Activated CD8-positive, alpha-beta memory T cell treated with anti-CD3 and anti-CD28 coated beads for 36 hours (primary cell): ENCODE measurements around the gene TET2. TPM values are rescaled to one million over a fixed set of nuclear protein-coding genes. Genes with fewer than 3 reads are reported as not detected.

Experiments used
- CTCF ChIA-PET: fragments of 350-600 bp; sonication (Branson Sonifier 250); formaldehyde crosslinking; loops from one replicate; lab custom pipeline; 2021; ENCODE audit warnings: antibody characterized with exemption; lab: Charles Lee
- POLR2A ChIA-PET: fragments of 350-600 bp; sonication (Branson Sonifier 250); formaldehyde crosslinking; loops from one replicate; lab custom pipeline; 2021; ENCODE audit warnings: antibody characterized with exemption; lab: Charles Lee
- total RNA-seq, 2 experiments: library from RNA; stranded (reverse); gene quantifications; one replicate each; pipeline ENCODE4 v1.2.3, GENCODE V29; 2021

TET2 gene
- total RNA-seq, 2 experiments from 2014 or later: 30.8 to 31.0 TPM

DNA sequence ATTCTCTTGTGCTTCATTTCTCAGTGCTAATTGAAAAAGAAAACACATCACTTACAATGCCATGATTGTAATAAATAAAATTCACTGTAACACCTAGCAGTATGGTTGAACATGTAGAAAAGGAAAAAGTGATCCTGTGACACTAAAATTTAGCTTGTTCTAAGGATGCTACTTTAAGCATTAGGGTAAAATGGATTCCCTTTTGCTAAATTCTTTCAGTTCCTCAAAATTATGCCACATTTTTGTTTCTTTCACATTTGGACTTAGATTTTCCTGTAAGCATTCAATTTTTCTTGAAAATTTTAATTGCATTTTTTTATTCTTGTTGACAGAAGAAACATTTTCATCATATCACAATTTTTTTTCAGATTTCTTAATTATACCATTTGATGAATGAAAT is 19.4 kb downstream of the TET2 start:
- CTCF ChIA-PET: no interaction called here
- POLR2A ChIA-PET: no interaction called here

DNA sequence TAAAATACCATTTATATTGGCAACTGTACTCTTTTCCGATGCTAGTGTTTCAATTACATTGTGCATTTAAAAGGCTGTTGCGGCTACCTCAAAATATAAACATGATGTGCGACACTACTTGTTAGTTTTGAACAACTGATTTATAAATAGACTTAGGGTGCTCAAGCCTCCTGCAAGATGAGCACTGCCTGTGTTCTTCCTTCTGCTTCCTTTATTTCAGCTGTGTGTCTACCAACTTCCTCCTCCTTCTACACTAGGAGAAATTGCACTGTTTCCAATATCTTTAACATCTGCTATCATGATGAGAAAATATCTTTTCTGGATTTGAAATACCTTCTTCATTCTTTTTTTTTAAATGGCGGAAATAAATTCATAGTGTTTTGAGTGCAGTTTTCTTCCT is 24.0 kb downstream of the TET2 start:
- POLR2A ChIA-PET: no interaction called here

DNA sequence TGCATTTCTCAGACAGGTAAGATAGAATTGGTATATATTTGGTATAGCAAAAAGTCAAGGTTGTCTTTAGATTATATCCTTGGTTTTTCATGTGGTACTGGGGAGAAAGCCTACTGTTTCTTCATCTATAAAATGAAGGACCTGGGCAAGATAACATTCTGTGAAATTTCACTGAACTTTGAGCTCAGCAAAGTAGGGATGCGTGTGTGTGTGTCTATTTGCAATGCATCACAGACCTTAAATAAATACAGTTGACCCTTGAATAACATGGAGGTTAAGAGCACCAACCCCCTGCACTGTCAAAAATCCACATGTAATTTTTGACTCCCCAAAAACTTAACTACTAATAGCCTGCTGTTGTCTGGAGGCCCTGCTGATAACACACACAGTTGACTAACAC is 25.2 kb downstream of the TET2 start:
- ChIA-PET POLR2A (no interaction called here), CTCF (no interaction called here)

More for the DNA sequence above, 24.0 kb downstream of the TET2 start:
- CTCF ChIA-PET: no interaction called here

DNA sequence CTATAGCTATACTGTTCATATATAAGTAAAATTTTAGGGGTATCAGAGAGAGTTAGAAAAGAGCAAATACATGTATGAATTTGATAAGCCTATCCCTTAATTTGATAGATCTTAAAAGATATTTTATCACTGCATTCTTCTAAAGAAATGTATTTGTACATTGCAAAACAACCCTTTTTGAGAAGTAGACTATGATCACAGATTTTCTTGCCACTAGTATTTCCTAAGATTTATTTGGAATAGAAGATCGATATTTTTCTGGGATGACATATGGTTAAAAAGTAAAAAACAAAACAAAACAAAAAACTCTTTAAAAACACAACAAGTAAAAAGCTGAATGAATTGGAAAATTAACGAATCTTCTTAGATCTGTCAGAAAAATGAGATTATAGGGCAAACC is 27.4 kb downstream of the TET2 start:
- ChIA-PET CTCF (no interaction called here), POLR2A (no interaction called here)

DNA sequence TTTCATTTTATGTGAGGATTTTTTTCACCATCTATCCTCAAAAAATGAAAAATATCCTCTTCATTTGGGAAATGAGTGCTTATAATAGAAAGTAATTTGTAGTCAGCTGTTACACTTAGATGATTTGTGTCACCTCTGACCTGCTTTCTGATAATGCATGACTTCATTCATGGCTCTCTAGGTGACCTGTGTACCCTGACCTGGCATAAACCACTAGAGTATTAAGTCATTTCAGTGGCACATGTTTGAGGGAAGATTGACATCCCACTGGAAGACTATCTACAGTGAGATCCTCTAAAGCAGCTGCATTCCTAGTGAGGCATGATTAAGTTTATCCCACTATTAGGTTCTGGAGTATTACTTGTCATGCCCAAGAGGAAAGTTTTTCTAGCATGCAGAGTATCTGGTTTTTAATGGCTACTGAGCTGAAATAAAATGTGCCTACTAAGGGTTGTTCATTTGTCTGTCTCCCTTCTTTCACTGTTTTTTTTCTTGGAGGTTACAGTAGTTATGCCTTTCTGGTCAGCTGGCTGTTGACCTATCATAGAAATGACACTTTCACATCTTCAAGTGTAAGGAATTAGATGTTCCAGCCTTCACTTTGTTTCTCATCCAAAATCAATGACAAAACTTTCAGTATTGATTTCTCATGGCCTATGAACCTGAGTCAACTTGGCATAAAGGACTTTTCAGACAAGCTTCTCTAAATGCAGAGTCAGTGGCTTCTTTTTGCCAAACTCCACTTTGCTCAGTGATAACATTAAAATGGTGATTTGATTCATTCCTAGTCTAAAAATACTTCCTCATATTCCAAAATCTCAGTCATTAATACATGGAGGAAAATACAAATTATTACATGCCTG is 33.1 kb downstream of the TET2 start:
- ChIA-PET POLR2A (no interaction called here), CTCF (interaction anchor here (0.6 kb wide), 1 partner anchor 32 kb away, joined by 3 read pairs; no protein-coding TSS in a partner anchor)

DNA sequence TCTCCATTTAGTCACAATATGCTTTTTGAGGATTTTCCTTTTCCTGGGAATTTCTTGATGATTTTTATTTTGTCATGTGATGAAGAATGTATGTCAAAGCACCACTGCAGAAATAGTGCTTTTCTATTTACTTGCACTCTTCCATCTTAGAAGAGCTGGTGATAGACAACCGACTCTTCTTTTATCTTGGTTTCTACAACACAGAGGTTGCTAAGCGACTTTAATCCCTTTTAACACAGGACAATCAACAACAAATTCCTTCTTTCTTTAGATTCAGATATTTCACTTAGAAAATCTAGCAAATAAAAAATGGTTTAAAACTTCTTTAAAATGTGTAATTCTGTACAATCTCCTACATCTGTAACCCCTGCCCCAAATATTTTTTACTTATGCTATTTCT is 34.6 kb downstream of the TET2 start:
- ChIA-PET CTCF (no interaction called here), POLR2A (no interaction called here)

DNA sequence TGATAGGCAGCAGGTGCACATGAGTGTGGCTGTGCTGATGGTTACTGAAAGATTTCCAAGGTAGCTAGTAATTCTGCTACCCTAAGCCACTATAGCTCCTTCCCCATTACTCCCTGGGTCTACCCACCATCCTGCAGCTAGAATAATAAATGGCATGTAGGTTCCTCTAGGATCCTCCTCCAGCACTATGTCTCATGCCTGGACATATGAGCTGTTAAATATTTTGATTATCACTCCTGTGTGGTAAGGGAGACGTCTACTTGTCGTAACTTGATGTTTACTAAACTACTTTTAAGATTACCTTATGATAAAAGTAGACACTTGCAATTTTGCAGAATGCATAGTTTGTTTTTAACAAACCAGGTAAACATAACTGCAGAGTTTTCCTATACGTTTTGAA is 35.5 kb downstream of the TET2 start:
- CTCF ChIA-PET: no interaction called here
- POLR2A ChIA-PET: no interaction called here

DNA sequence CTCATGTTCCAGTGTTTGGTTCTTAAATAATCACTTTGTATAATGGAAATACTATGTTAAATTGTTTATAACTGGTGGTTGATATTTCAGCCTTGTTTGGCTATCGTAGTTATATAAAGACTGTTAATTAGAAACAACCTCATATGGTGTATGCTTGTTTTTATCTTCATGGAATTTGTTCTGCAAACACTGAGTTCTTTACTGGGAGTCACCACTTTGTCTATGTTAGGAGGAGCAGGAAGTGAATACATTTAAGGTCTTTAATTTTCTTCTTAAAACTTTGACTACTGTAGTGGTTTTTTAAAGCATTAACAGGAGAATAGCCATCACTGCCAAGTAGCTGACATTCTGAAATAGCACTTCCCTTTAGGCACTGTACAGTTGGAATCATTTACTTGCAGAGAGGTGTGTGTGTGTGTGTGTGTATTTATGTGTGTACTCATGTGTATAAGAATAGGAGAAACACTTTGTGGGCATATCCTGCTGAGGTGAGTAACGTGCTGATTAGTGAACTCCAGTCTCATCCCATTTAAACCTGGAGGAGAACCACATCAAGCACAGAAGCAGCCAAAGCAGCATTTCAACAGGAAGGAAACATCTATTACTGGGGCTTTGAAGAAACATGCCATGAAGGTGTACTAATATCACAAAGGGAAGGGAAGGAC is 37.8 kb downstream of the TET2 start:
- CTCF ChIA-PET: no interaction called here

DNA sequence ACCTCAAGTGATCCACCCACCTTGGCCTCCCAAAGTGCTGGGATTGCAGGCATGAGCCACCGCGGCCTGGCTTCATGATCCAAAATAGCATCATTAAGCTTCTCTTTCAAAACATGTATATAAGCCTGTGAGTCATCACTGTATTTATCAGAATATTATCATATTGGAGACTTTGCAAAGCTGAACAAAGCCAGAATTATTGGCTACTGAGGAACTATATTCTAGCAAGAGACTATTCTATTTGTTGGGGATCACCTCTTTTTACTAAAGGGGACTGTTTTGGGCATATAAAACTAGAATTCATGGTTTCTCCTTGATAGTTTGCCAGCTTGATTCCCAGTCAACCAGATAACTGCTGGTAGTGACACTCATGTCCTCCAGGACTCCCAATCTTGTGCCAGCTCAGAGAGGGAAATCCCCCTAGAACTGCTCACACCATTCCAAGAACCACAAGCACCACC is 40.1 kb downstream of the TET2 start:
- CTCF ChIA-PET: interaction anchor here (0.9 kb wide), 1 partner anchor 22 kb away, joined by 3 read pairs; no protein-coding TSS in a partner anchor

More for the DNA sequence above, 37.8 kb downstream of the TET2 start:
- POLR2A ChIA-PET: no interaction called here

DNA sequence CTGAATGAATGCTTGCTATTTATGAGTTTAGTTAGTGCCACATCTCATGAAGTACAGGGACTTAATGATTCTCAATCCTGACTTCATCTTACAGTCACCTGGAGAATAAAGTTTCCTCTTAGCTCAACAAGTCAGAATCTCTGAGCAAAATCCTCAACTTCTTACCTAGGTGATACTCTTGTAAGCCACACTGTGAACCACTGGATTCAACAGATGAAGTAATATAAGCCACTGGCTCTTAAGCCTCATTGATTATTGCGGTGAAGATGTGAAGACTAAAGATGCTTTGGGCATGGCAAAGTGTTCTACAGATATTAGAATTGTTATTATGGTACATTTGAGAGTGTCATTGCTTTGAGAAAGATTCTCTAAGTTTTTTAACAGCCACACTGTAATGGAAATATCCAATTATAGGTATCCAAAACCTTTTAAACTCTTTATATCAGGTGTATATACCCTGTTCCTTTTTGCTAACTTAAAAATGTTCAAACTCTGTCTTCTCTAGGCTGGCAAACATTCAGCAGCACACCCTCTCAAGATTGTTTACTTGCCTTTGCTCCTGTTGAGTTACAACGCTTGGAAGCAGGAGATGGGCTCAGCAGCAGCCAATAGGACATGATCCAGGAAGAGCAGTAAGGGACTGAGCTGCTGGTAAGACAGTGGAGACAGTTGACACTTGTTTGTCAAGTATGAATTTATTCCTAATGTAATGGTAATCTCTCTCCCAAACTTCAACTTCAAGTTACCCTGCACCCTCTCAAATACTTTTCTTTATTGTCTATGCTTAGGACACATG is 43.4 kb downstream of the TET2 start:
- CTCF ChIA-PET: interaction anchor here (1.1 kb wide), 1 partner anchor 220 kb away, joined by 3 read pairs; no protein-coding TSS in a partner anchor
- POLR2A ChIA-PET: no interaction called here

More for the DNA sequence above, 40.1 kb downstream of the TET2 start:
- POLR2A ChIA-PET: no interaction called here

DNA sequence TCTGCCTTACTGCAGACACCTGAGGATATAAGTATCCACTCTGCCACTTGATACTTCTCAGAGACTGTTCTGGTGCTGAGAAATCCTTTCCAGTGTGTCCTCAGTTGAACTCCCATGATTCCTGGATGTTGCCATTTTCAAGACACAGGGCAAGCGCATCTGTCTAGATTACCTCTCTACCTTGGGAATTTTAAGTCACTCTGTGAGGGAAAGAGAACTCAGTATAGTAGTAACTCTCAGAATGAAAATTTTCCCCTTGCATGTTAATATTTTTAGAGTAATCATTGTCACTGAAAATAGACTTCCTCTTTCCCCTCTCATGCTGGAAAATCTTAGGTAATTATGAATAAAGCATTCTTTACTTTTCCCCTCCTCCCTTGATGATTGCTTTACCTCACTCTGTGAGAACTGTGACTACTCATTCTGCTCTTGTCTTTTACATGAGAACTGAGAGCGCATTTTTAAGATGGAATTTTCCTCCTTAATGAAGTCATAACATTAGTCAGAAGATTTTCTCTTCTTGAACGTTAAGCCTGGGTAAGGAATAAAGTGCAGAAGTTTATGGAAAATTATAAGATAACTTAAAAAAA is 45.0 kb downstream of the TET2 start:
- POLR2A ChIA-PET: interaction anchor here (1.2 kb wide), 1 partner anchor 115 kb away, joined by 4 read pairs; no protein-coding TSS in a partner anchor
- CTCF ChIA-PET: interaction anchor here (1.1 kb wide), 1 partner anchor 218 kb away, joined by 3 read pairs; no protein-coding TSS in a partner anchor

DNA sequence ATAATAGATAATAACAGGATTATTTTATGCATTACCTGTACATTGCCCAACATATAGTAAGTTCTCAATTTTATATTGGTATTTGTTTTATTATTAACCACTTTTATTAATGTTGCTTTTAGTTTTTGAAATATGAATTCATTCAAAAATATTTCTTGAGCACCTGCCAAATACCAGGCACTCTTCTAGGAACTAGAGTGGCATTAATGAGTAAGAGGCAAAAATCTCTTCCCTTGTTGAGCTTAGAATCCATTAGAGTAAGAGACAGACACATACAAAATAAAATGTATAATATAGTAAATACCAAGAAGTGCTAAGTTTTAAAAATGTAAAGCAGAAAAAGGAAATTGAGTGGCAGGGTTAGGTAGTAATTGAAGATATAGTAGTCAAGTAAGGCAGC is 45.8 kb downstream of the TET2 start:
- ChIA-PET CTCF (no interaction called here), POLR2A (interaction anchor here (1.2 kb wide), 2 partner anchors 45 to 114 kb away, joined by 3 to 4 read pairs; partner anchors contain the start of gene TET2)

DNA sequence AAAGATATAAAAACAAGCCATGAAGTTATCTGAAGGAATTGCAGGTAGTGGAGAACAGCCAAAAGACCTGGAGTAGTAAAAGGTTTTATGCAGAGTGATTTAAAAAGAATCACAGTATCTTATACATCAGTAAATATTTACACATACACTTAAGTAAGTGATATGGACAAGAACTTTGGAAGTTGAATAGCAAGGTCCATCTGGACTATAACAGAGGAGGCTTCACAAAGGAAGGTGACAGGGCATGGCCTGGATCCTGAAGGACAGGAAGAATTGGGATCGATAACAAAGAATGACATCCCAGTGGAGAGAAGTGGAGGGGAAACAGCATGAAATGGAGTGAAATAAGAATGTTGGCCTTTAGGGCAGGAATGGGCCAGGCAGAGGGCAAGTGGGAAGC is 46.2 kb downstream of the TET2 start:
- ChIA-PET POLR2A (interaction anchor here (0.6 to 1.2 kb wide), 3 partner anchors 46 to 113 kb away, joined by 3 to 5 read pairs (median 4); partner anchors contain the start of gene TET2), CTCF (no interaction called here)

DNA sequence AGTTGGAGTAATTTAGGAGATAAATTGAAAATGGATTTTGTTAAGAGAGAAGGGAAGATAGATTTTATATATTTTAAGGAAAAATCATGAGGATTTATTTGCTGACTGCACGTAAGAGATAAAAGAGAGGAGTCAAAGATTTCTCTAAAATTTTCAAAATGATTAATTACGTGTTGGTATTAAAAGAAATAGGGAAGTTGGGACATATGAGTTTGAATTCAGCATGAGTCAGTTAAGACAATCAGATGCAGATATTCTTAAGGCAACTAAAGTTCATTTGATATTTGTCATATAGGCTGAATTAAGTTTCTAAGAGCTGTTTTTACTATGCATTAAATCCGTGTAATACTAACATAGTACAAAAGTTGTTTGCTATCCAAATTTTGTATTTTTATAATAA is 46.9 kb downstream of the TET2 start:
- POLR2A ChIA-PET: no interaction called here
- CTCF ChIA-PET: no interaction called here

DNA sequence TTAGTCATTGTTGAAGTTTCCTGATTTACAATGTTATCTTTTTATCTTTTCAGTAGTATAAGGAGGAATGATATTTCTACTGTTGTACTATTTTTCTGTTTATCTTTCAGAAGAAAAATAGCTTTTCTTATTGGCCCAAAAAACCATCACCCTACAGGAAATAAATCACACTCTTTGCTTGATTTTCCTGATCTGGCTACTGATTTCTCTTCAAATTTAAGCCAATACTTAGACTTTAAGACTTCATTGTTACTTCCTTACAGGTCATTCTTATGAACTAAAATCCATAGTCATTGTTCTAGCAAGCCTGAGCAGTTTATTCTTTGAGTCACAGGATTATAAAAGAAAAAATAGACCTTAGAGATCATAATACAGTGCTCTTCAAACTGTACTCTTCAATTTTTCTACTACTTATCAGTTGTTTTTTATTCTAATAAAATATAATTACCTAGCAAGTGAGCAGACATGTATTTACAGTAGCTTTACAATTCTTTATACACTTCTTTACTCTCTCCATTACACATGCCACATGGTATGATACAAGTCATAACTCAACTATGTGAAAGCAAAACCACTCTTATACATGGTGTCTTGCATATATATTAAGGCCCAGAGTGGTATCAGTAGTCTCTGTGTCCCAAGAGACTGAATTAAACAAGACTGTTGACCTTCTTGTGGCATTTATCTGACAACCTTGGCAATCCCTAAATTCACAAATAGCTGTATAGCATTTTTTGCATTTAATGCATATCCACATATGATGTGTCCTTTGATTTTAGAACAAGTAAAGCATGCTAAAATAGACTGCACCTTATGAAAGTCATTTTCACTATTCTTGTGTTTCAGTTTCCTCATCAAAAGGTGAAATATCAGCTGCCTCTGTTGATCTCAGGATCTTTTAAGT is 47.9 kb downstream of the TET2 start:
- POLR2A ChIA-PET: no interaction called here

DNA sequence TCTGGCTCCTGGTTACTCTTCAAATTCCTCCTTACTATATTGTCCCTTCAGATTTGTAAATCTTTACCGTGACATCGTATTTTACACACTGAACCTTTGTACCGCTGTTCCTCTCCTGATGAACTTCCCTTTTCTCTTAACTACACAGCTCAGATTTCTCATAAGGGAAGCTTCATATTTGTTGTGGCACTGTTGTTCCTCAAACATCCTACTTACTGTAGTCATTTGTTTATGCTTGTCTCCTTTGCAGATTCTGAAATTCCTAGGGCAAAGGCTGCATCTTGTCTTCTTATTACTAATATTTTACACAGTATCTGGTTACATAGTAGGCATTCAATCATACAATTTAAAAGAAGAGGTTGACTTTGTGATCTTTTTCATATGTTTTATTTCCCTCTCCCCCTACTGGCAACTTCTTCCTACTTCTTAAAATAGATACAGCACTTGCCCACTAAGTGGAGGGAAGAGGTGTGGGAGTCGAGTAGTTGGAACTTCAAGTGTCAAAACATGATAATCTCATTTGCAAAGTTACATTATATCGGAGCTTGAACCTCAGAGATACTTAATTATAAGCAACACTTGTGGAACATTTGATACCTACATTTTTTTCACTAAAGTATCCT is 50.0 kb downstream of the TET2 start:
- CTCF ChIA-PET: no interaction called here
- POLR2A ChIA-PET: no interaction called here

More for the DNA sequence above, 47.9 kb downstream of the TET2 start:
- CTCF ChIA-PET: no interaction called here

DNA sequence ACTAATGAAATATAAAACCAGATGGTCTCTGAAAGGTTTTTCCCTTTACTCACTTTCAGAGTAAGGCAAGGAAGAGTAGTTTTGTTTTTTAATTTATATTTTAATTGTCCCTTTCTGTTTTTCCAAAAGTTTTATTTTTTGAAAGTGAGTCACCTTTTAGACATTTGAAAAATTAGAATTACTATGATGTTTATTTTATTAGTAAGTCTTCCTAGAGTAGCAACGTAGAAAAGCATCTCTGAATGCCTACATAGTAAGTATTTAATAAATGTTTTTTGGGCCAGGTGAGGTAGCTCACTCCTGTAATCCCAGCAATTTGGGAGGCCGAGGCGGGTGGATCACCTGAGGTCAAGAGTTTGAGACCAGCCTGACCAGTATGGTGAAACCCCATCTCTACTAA is 51.1 kb downstream of the TET2 start:
- ChIA-PET POLR2A (no interaction called here), CTCF (no interaction called here)

DNA sequence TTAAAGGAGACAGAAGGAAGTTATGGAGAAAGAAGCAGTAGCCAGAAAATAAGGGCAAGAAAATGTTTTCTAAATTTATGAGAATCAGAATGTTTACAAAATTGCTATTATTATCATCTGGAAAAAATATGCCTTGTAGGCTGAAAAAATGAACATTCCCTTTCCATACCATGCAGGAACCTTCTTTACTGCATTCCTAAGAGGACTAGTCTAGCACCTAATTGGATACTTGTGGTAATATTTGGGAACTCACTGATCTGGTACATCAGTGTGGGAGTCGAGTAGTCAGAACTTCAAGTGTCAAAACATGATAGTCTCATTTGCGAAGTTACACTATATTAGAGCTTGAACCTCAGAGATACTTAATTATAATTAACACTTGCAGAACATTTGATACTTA is 51.9 kb downstream of the TET2 start:
- ChIA-PET CTCF (no interaction called here), POLR2A (no interaction called here)
